Measurements from ENCODE around the gene TBC1D3B. TPM values are rescaled to one million over a fixed set of nuclear protein-coding genes. Genes with fewer than 3 reads are reported as not detected.
"Not testable (repeated sequence)": the region's sequence is repeated elsewhere in the genome, so short reads cannot be mapped to it uniquely, and the experiment has no call there.

The TBC1D3B gene
- polyA plus RNA-seq, 1 experiment = 1.3 TPM

DNA sequence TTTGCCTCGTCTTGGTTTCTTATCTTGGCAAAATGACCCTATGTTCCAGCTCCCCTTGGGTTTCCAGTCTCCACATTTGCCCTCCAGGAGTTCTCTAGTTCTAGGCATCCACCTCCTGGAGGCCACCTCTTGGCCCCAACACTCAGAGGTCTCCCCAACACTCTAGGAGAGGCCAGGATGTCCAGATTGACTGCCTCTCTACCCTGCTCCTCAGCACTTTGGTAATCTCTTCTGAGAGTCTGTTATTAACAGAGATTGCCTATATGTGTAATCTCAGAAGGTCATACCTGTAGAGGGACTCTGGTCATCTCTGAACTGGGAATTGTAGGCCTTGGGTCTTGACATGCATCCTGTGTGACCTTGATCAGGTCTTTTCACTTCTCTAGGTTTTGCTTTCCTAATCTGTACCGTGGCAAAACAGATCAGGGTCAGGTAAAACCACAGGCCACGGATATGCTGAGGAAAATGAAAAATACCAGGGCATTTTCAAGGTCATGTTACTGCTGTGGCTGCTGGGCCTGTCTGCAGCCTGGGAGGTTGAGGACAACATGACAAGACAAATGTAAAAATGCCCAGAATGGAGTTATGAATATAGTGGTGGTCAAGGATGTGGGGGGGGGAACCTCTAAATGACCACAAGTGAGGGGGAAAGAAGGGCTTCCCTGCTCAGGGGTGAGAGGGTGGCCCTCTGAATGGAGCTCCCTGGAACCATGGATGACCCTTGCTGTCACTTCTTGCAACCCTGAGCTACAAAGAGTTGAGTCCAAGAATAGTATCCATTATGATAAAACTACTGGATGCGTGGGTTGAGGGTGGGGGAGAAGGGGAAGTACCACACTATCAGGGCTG lies 29.4 kb upstream of the TBC1D3B start:
- Histone ChIP-seq H3K4me3 (ENCODE audit: low read depth, low read length) (no peak overlapping the region), H3K27me3 (ENCODE audit: control insufficient read depth, insufficient read depth, low read length) (no peaks in the 10 kb centered on the region), H3K27ac (ENCODE audit: low read depth, low read length) (no peak overlapping the region), H3K9me3 (ENCODE audit: control insufficient read depth, insufficient read depth, low read length) (no peaks in the 10 kb centered on the region)
- no peak for DNase-seq (ENCODE audit: low read depth, low spot score)
- POLR2A ChIA-PET = interaction anchor here (0.7 kb wide), 1 partner anchor 17 kb away, joined by 5 read pairs; no protein-coding TSS in a partner anchor
- TF ChIP-seq, protein P1, sequence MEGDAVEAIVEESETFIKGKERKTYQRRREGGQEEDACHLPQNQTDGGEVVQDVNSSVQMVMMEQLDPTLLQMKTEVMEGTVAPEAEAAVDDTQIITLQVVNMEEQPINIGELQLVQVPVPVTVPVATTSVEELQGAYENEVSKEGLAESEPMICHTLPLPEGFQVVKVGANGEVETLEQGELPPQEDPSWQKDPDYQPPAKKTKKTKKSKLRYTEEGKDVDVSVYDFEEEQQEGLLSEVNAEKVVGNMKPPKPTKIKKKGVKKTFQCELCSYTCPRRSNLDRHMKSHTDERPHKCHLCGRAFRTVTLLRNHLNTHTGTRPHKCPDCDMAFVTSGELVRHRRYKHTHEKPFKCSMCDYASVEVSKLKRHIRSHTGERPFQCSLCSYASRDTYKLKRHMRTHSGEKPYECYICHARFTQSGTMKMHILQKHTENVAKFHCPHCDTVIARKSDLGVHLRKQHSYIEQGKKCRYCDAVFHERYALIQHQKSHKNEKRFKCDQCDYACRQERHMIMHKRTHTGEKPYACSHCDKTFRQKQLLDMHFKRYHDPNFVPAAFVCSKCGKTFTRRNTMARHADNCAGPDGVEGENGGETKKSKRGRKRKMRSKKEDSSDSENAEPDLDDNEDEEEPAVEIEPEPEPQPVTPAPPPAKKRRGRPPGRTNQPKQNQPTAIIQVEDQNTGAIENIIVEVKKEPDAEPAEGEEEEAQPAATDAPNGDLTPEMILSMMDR (IDR thresholded peaks at IDR 0.05; ENCODE audit: low read depth, low read length) = no peak
- CTCF ChIA-PET = no interaction called here

DNA sequence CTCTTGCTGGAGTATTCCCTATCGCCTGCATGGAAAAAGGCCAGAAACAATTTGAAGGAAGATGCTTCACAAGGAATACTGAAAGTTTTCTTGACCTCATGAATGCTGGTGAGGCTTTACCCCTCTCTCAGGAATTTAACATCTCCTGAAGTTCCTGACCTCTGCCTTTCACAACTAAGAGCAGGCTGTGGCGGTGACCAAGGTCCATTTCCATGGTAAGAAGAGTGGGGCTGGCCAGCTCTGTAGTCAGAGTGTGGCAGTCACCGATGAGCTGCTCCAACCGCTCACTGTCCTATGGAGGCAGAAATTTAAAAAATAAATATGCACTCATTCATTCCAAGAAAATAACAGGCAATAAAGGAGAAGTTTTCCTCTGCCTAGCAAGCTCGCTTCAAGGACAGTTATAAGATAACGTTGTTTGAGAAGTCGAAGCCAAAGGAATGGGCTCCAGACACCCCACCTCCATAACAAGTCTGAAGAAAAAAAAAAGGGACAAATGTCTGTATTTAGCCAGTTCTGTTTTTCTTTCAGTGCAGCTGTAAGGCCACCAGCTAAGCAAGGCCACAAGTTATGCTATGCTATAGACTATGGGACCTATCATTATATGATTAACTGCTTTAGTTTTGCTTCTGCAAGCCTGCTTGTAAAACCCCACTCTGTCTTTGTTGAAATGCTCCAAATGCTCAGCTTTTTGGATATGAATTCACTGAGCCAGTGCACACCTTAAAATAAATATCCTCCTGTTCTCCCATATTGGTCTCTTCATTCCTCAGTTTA lies 28.5 kb upstream of the TBC1D3B start:
- no peak overlapping the region for H3K4me3 ChIP-seq (ENCODE audit: low read depth, low read length)
- no peaks in the 10 kb centered on the region for H3K9me3 ChIP-seq (ENCODE audit: control insufficient read depth, insufficient read depth, low read length)
- no peak for DNase-seq (ENCODE audit: low read depth, low spot score)
- no peaks in the 10 kb centered on the region for H3K27me3 ChIP-seq (ENCODE audit: control insufficient read depth, insufficient read depth, low read length)
- TF ChIP-seq, protein P1 (IDR thresholded peaks at IDR 0.05; ENCODE audit: low read depth, low read length) = no peak
- ChIA-PET CTCF (no interaction called here), POLR2A (no interaction called here)
- no peak overlapping the region for H3K27ac ChIP-seq (ENCODE audit: low read depth, low read length)

DNA sequence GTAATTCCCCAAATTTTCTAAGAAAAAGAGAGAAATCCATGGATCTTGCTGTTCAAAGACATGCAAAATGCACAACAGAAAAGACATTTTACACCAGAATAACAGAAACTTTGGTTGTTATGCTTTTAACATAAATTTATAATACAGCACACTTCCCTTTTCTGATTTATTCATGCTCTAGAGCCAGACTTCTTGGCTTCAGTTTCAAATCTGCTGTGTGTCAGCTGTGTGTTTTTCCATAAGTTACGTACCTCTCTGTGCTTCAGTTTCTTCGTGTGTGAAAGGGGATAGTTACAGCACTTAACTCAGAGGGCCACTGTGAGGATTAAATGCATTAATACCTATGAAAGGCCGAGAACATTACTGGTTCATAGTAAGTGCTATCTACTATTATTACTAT lies 26.9 kb upstream of the TBC1D3B start:
- no peak overlapping the region for H3K4me3 ChIP-seq (ENCODE audit: low read depth, low read length)
- no peaks in the 10 kb centered on the region for H3K9me3 ChIP-seq (ENCODE audit: control insufficient read depth, insufficient read depth, low read length)
- no peaks in the 10 kb centered on the region for H3K27me3 ChIP-seq (ENCODE audit: control insufficient read depth, insufficient read depth, low read length)
- ChIA-PET POLR2A (no interaction called here), CTCF (no interaction called here)
- TF ChIP-seq, protein P1 (IDR thresholded peaks at IDR 0.05; ENCODE audit: low read depth, low read length) = no peak
- no peak for DNase-seq (ENCODE audit: low read depth, low spot score)
- H3K27ac ChIP-seq (ENCODE audit: low read depth, low read length) = no peak overlapping the region

DNA sequence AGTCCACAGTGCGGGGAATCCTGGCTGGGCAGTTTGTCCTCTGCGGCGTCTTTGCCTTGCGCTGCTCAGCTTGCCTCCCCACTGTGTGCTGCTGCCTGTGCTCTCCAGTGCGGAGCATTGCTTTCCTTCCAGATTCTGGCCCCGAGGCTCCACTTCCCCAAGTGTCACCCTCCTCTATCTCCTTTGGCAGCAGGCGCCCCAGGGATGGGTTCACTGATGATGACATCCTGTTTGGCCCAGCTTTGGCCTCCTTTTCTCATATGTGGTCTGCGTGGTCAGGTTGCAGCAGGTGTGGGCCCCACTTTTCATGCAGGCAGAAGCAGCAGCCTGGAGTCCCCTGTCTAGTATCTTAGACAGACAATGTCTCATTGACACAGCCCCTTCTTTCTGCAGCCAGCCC lies 25.1 kb upstream of the TBC1D3B start:
- H3K27me3 ChIP-seq (ENCODE audit: control insufficient read depth, insufficient read depth, low read length); H3K27ac ChIP-seq (ENCODE audit: low read depth, low read length); POLR2A ChIA-PET; CTCF ChIA-PET; H3K4me3 ChIP-seq (ENCODE audit: low read depth, low read length); H3K9me3 ChIP-seq (ENCODE audit: control insufficient read depth, insufficient read depth, low read length); DNase-seq (ENCODE audit: low read depth, low spot score): not testable (repeated sequence)

DNA sequence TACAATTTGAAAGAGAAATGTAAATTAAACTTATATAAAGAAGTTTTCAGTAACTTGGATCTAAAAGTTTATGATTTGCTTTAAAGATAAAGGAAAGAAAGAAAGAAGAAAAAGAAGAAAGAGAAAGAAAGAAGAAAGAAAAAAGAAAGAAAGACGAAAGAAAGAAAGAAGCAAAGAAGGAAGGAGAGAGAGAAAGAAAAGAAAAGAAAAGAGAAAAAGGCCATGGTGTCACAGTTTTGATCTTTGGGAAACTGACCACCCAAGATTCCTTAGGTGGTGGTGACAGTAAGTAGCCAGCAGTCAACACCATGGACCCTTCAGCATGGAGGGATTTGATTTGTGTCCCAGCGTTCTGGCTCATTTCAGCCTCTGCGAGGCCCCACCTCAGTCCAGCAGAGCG lies 24.7 kb upstream of the TBC1D3B start:
- CTCF ChIA-PET; H3K27me3 ChIP-seq (ENCODE audit: control insufficient read depth, insufficient read depth, low read length); POLR2A ChIA-PET; DNase-seq (ENCODE audit: low read depth, low spot score); H3K9me3 ChIP-seq (ENCODE audit: control insufficient read depth, insufficient read depth, low read length); H3K4me3 ChIP-seq (ENCODE audit: low read depth, low read length); H3K27ac ChIP-seq (ENCODE audit: low read depth, low read length): not testable (repeated sequence)

All from AG04450 (cell line).